Esophagus mucosa (tissue), 1 donor: ENCODE measurements around the gene PRKG1. TPM values are rescaled to one million over a fixed set of nuclear protein-coding genes. Genes with fewer than 3 reads are reported as not detected.
"Not testable (repeated sequence)": the region's sequence is repeated elsewhere in the genome, so short reads cannot be mapped to it uniquely, and the experiment has no call there.

Experiments
- ATAC-seq: fragments of 200-7000 bp; cut with Tn5 transposase; one replicate; pipeline ENCODE4 v1.9.1; 2020
- total RNA-seq: library from RNA; stranded (reverse); gene quantifications from one replicate; pipeline ENCODE4 v1.2.4, GENCODE V29; 2023
- donor health status: DM: yes; HTN: yes; CAD: no.

The PRKG1 gene
- total RNA-seq, 1 donor from 2014 or later: 0.80 TPM

DNA sequence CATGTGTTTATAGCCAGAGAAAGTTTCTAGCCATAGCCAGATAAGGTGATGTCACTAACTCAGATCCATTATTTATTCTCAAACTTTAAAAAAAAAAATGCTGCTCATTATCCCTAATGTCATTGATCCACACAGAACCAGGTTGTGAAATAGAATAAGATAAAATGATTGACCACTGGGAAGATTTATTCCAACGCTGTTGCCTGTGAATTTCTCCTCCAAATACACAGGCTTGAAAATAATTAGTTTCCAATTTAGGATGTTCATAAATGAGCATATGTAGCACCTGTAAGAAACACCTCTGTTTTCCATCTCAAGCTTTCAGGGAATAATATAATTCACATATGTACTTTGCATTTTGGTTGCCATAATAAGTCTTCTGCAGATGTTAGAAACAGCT lies 956.7 kb downstream of the PRKG1 start:
- no peak for ATAC-seq

GRCh38 chr10:52031771-52032170 lies 957.5 kb downstream of the PRKG1 start:
- no peak for ATAC-seq

DNA sequence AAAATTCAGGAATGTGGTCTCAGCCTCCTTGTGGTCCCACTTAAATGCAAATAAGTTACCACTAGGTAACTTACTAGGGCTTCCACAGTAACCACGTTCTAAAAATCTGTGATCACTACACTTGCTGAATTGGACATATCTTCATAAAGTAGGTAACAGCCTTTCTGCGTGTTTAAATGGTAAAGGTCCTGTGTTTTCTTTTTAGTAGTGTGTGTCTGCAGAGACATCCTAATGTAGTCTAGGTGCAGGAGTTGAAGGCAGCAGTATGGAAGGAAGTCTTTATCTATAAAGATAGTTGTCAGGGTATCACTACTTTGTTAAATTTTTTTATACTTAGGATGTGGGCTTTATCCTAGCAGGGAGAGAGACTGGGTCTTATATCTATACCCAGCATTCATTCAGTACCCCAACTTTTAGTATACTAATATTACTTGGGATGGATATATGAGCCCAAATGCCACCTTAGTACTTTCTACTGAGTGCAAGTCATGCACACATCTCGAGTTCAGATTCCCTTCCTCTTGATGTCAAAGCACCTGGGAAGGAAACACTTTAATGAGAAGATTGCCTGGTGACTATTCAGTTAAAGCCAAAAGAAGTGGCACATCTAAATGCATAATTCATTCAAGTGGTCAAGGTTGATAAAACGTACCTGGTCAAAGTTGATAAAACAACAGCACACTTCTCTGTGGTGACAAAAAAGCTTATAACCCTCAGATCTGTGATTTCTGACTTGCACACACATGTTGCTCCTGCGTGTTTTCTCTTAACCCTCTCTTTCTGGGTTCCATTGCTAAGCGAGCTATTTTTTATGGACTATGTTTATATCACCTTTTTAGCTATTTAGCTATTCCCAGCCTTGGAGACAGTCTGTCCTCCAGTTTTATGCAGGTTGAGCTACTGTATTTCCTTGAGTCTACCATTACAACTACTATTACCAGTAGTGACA lies 958.7 kb downstream of the PRKG1 start:
- ATAC-seq: no peak

- ATAC-seq: not testable (repeated sequence)
These were observed 964.9 kb downstream of the PRKG1 start for GRCh38 chr10:52039002-52039793.

- no peak for ATAC-seq
These were observed 966.2 kb downstream of the PRKG1 start for GRCh38 chr10:52040486-52040885.

- no peak for ATAC-seq
These were observed 969.5 kb downstream of the PRKG1 start for GRCh38 chr10:52043811-52044210.

GRCh38 chr10:52048051-52048450 lies 973.8 kb downstream of the PRKG1 start:
- ATAC-seq: no peak

GRCh38 chr10:52050429-52051047 lies 976.3 kb downstream of the PRKG1 start:
- ATAC-seq: no peak

DNA sequence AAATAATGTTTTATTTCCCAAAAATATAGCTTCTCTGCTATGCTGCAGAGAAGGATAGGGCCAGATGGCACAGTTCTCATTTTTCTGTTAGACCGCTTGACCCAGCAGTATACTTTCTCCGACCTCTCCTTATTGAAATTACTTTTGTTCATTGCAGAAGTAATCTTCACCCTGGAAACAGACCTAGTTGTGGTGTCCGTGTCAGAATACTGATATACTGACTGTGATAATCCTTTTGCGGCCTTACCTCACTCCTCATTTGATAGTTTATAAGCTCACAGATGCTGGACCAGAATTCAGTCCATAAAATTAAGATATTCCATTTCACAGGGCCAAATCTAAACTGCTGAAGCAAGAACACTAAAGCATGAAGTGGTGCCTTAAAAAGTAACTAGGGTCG lies 979.2 kb downstream of the PRKG1 start:
- ATAC-seq: no peak

- no peak for ATAC-seq
These were observed 982.0 kb downstream of the PRKG1 start for GRCh38 chr10:52056291-52056690.

GRCh38 chr10:52059089-52059488 lies 984.8 kb downstream of the PRKG1 start:
- ATAC-seq: no peak

GRCh38 chr10:52063159-52063558 lies 988.9 kb downstream of the PRKG1 start:
- no peak for ATAC-seq

DNA sequence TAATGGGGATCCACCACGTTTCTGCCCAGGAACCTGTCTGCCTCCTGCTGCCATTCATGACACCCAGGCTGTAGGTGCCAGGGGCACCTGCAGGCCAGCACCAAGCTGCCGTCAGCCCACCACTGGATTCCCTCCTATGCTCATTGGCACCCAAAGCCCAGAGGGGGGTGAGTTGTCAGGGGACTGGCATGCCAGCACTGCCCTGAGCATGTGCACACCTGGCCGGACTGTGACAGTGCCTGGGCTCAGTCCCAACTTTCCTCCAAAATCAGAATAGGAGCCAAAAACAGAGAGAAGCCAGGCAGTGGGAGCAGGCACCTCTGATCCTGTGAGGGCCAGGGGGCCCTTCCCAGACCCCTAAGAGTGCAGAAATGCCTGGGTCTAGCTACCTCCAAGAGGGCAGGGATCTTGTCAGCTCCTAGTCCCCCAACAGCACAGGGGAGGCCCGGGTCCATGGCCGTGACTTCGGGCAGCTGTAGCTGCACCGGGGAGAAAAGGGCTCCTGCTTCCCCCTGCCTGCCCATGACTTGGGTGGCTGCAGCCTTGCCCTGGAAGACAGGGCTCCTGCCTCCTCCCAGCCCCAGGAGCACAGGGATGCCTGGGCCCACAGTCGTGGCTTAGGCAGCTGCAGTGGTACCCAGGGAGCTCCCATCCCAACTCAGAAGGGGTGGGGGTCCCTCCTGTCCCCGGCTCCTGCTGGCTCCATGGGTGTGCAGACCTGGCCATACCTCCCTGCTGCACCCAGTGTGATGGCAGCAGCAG lies 990.0 kb downstream of the PRKG1 start:
- ATAC-seq: no peak

- no peak for ATAC-seq
These were observed 992.1 kb downstream of the PRKG1 start for GRCh38 chr10:52066383-52066782.

DNA sequence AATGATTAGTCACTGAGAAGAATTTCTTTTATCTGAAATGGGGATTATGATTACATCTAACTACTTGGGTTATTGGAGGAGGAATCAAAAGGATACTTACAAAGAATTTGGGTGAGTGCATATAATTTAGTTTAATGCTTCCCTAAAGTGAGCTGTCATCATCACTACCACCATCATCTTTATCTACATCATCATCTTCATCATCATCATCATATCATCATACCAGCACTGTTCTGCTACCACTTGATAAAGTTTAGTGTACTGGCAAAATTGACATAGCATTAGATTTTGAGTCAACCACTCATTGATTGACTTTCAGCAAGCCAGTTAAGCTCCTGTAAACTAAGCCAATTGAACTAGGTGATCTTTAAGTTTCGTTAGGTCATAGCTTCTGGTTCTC lies 994.2 kb downstream of the PRKG1 start:
- ATAC-seq: no peak

GRCh38 chr10:52071814-52072213 lies 997.5 kb downstream of the PRKG1 start:
- ATAC-seq: no peak

DNA sequence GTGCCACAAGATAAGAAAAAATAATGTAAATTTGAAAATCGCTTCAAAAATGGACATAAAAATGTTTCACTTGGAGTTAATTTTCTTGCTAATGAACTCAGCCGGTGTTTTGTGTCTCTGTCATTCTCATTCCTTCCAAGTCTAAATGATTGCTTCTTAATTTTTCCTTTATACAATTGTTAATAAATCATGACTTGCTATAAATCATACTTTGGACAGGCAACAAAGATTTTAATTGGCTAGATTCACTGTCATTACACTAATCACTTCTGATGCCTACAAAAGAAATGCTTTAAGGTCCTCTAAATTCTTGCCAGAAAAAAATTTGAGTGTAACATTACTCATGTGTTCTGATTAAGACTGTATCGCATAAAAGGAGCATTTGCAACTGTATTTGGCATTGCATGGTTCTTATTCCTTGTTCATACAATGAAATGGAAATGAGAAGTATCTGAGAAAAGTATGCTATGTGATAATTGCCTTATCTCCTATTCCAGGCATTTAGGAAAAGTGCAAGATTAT lies 1000.3 kb downstream of the PRKG1 start:
- no peak for ATAC-seq

- ATAC-seq: no peak
These were observed 1003.5 kb downstream of the PRKG1 start for GRCh38 chr10:52077814-52078213.

GRCh38 chr10:52078397-52078937 lies 1004.2 kb downstream of the PRKG1 start:
- ATAC-seq: no peak

GRCh38 chr10:52082307-52082706 lies 1008.0 kb downstream of the PRKG1 start:
- ATAC-seq: no peak

DNA sequence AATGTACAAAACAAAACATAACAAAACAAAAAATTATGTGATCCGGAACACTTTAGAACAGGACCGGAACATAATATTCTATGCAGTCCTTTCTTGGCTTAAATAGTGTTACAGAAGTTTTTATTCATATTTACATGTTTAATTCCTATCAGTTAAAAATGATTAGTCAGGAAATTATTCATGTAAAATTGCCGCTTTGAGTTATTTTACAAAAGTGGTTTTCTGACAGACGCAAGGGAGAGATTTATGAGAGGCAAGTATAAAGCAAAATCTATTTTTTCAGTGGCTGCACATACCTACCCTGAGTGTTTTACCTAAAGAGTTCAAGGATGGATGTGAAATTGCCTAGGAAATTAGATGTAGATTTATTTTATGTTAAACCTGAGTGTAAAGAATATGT lies 1009.1 kb downstream of the PRKG1 start:
- no peak for ATAC-seq

DNA sequence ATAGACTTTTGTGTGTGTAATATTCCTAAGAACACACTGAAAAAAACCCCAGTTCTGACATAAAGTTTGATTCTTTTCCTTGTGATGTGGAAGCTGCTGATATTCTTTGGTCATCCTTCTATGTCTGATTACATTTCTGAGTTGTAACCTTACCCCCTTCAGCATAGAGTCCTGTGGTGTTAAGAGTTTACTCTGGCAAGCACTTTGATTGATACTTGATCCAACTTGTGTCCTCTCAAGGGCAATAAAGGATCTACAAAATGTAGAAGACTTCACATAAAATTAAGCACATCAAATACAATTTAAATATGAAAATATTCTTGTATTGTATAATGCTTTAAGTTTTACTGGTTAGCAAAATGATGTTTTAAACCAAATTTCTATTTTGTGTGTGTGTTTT lies 1018.1 kb downstream of the PRKG1 start:
- no peak for ATAC-seq
